Heart right ventricle (tissue), 16 donors: ENCODE results near the gene C1orf94. TPM values are rescaled to one million over a fixed set of nuclear protein-coding genes. Genes with fewer than 3 reads are reported as not detected.

Experiments
- ATAC-seq, 8 donors: fragments of 200-7000 bp; cut with Tn5 transposase; one replicate each; pipeline ENCODE4 v1.9.1; 2020; ENCODE audit warnings: mild to moderate bottlenecking in 8 of 8, moderate library complexity in 8 of 8, moderate number of reproducible peaks in 1 of 8
- DNase-seq, 2 donors: peaks; one replicate each; pipeline ENCODE4 v3.0.0-alpha.2; 2020
- H3K27ac ChIP-seq, 10 donors: fragments of 200-600 bp; sonication (generic) in 2 of 10; one replicate each; pipeline versions ENCODE4 v1.5.0 to v1.8.0; 2020 to 2022; ENCODE audit warnings: mild to moderate bottlenecking in 3 of 10
- H3K27me3 ChIP-seq, 7 donors: fragments of 200-600 bp; one replicate each; pipeline ENCODE4 v1.8.0; 2021 to 2022; ENCODE audit warnings: mild to moderate bottlenecking in 2 of 7
- H3K36me3 ChIP-seq, 9 donors: fragments of 200-600 bp; sonication (generic) in 1 of 9; one replicate each; pipeline versions ENCODE4 v1.5.0 to v1.8.0; 2020 to 2022; ENCODE audit warnings: mild to moderate bottlenecking in 2 of 9
- H3K4me1 ChIP-seq, 9 donors: fragments of 200-600 bp; sonication (generic) in 1 of 9; one replicate each; pipeline versions ENCODE4 v1.5.0 to v1.8.0; 2020 to 2022; ENCODE audit warnings: mild to moderate bottlenecking in 4 of 9
- H3K4me3 ChIP-seq, 10 donors: fragments of 200-600 bp; sonication (generic) in 2 of 10; one replicate each; pipeline versions ENCODE4 v1.5.0 to v1.8.0; 2020 to 2022; ENCODE audit warnings: mild to moderate bottlenecking in 7 of 10, moderate library complexity in 2 of 10
- H3K9me3 ChIP-seq, 11 donors: fragments of 200-600 bp in 10 of 11; sonication (generic) in 2 of 11; one replicate each; pipeline versions ENCODE4 v1.5.0 to v1.8.0; 2013 to 2022; ENCODE audit warnings: mild to moderate bottlenecking in 2 of 11, control low read depth in 1 of 11, moderate library complexity in 1 of 11
- WGBS, 2 donors: extraction: QIAGEN DNeasy Blood & Tissue Kit; methylation state at CpG; one replicate each; pipeline ENCODE4 v1.1.7; 2013; ENCODE audit warnings: inconsistent platforms in 1 of 2; 5-methylcytosine and 5-hydroxymethylcytosine counted together
- intact Hi-C, 10 donors: fragments of 100-400 bp; cut with DNase I; formaldehyde crosslinking; loops; one replicate each; pipeline versions ENCODE4 v1.11.1 to v1.14.2; 2022
- polyA plus RNA-seq, 2 donors: library from polyadenylated mRNA; stranded (reverse); fragments of 200-250 nt; gene quantifications; one replicate each; pipeline ENCODE4 v1.2.3, GENCODE V29; 2013
- total RNA-seq, 10 donors: library from RNA; stranded (reverse); fragmentation: NEBNext Ultra II Directional in 3 of 10; extraction: Animal tissue kit (Norgen Biotek cat#: 25700) in 3 of 10; gene quantifications; one replicate each; pipeline versions ENCODE4 v1.2.1 to v1.2.4, GENCODE V29; 2021 to 2023
- TF ChIP-seq, protein P1 (sequence below), 9 donors: fragments of 200-600 bp; sonication (generic) in 2 of 9; IDR thresholded peaks; one replicate each; pipeline versions ENCODE4 v1.5.0 to v1.8.0; 2021 to 2022; ENCODE audit warnings: antibody characterized with exemption in 9 of 9, mild to moderate bottlenecking in 5 of 9, moderate library complexity in 1 of 9
- donor health status: Arrhythmogenic right ventricular cardiomyopathy.
- donor health status: ischemic (EF 13 %, LVEDD 7.1; RV severe dilation, severe dysfunction).
- donor health status: healthy with polysubstance abuse.
- donor health status: DM: no; HTN: yes; CAD: no.
- donor health status: DM: no; HTN: no; CAD: no.
- donor health status: ischemic (EF 25% LVEDD 6.9; RV normal size, moderate dysfunction).
- donor health status: ischemic (EF 25% LVEDD 5.7; RV mildly dilated, moderate dysfunction).
- donor health status: healthy.
- donor health status: DM: yes; HTN: yes; CAD: no.
- donor health status: Ischemic cardiomyopathy.
- donor health status: ischemic (EF 35%, LVEDD 5.7; RV mildly dilated, moderate dysfunction).
- donor health status: nonischemic (EF 11% LVEDD 7.7; RV severe dilation, severe dysfunction).
- donor health status: DM: yes; HTN: yes; CAD: no.
- donor health status: PGD.
- donor health status: ischemic (EF 29% LVEDD 5.4; RV normal size, mild dysfunction).
- donor health status: nonischemic (EF 23%, LVEDD 6.1; RV moderate dilation, normal function).

C1orf94 gene
- total and polyA plus RNA-seq, 12 donors = 0.01 to 0.11 TPM; not detected in 10

DNA sequence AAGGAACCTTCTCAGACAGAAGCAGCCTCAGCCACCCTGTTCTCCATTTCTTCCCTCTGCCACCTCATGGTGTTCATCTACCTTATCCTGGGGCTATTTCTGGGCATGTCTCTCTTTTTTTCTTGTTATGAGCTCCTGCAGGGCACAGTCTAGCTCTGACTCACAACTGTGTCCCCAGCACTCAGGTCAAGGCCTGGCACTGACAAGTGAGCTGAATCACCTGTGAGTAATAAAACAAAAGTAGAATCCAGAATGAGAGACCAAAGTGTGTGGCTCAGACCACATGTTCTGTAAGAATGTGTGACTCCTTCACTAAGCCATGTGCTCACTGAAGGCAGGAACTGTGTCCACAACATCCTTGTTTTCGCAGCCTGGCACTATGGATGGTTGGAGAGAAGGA is 23.2 kb downstream of the C1orf94 start:
- DNase-seq (no peak), ATAC-seq (no peak)
- Histone ChIP-seq H3K9me3 (no peaks in the 10 kb centered on the region), H3K4me3 (no peak overlapping the region), H3K36me3 (no peaks in the 10 kb centered on the region), H3K4me1 (no peaks in the 10 kb centered on the region), H3K27me3 (peaks cover 0 to 18% (median 0%) of the 10 kb centered on the region in 7 donors), H3K27ac (no peak overlapping the region)
- intact Hi-C loops = no loop called here
- TF ChIP-seq, protein P1, sequence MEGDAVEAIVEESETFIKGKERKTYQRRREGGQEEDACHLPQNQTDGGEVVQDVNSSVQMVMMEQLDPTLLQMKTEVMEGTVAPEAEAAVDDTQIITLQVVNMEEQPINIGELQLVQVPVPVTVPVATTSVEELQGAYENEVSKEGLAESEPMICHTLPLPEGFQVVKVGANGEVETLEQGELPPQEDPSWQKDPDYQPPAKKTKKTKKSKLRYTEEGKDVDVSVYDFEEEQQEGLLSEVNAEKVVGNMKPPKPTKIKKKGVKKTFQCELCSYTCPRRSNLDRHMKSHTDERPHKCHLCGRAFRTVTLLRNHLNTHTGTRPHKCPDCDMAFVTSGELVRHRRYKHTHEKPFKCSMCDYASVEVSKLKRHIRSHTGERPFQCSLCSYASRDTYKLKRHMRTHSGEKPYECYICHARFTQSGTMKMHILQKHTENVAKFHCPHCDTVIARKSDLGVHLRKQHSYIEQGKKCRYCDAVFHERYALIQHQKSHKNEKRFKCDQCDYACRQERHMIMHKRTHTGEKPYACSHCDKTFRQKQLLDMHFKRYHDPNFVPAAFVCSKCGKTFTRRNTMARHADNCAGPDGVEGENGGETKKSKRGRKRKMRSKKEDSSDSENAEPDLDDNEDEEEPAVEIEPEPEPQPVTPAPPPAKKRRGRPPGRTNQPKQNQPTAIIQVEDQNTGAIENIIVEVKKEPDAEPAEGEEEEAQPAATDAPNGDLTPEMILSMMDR (IDR thresholded peaks at IDR 0.05) = no peak
- WGBS, 2 donors = 89 to 91% methylated on average over 1 of the region's 1 CpG

DNA sequence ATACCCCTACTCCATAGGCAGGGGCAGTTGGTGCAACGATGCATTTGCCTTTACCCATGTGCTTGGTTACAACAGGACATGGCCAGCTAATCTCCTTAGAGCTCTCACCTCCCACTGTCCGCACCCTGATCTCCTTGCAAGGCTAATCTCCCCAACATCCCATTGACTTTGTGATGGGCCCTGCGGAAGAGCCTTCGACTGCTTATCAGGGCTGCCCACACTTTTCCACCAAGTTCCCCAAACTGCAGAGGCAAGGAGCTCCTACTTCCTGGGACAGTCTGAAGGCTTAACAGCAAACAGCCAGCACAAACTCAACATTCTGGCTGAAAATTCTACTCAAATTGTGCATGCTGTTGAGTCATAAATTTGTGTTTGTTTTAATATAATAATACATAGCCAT is 36.0 kb downstream of the C1orf94 start:
- Histone ChIP-seq H3K4me3 (no peak overlapping the region), H3K27me3 (peaks cover 0 to 65% (median 33%) of the 10 kb centered on the region in 7 donors), H3K4me1 (no peaks in the 10 kb centered on the region), H3K27ac (no peak overlapping the region), H3K36me3 (no peaks in the 10 kb centered on the region), H3K9me3 (no peaks in the 10 kb centered on the region)
- intact Hi-C loops = no loop called here
- WGBS, 2 donors = 57 to 79% methylated on average over 4 of the region's 4 CpGs
- DNase-seq = no peak
- ATAC-seq = no peak
- TF ChIP-seq, protein P1 (IDR thresholded peaks at IDR 0.05) = no peak

DNA sequence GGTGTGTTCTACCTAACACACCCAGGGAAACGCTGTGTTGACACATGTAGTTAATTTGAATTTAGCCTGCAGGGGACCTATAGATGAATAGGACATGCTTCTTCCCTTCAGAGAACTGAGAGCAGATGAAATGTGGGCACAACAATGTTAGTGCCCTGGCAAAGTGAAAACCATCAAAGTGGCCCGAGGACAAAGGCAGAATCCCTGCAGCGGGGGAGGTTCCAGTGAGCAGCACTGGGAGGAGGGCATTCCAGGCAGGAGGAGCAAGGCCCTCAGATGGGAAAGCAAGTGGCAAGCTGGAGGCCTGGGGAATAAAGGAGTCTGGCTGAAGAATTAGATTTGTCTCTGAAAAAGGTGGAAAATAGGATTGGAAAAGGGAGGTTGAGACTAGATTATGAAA is 37.2 kb downstream of the C1orf94 start:
- intact Hi-C loops = no loop called here
- WGBS, 2 donors = 39 to 40% methylated on average over 3 of the region's 3 CpGs
- H3K27ac ChIP-seq = no peak overlapping the region
- peaks cover 0 to 65% (median 31%) of the 10 kb centered on the region in 7 donors for H3K27me3 ChIP-seq
- H3K9me3 ChIP-seq = no peaks in the 10 kb centered on the region
- no peak for ATAC-seq
- TF ChIP-seq, protein P1 (IDR thresholded peaks at IDR 0.05) = no peak
- no peak overlapping the region for H3K4me3 ChIP-seq
- DNase-seq = no peak
- H3K4me1 ChIP-seq = no peaks in the 10 kb centered on the region
- no peaks in the 10 kb centered on the region for H3K36me3 ChIP-seq

DNA sequence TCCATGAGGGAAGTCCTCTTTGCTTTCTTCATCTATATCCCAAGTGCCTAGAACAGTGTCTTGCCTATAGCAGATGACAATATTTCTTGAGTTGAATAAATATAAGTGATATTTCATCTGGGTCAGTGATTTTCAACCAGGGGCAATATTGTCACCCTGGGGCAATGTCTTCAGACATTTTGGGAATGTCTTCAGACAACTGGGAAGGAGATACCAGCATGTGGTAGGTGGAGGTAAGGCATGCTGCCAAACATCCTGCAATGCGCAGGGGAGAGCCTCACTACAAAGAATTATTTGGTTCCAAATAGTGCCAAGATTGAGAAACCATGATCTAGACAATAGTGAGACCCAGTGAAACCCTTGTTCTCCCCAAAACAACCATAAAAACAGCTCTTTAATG is 54.7 kb downstream of the C1orf94 start:
- no peak overlapping the region for H3K27ac ChIP-seq
- no peak overlapping the region for H3K4me3 ChIP-seq
- intact Hi-C loops = no loop called here
- DNase-seq = no peak
- H3K27me3 ChIP-seq = peaks cover 0 to 33% (median 8%) of the 10 kb centered on the region in 7 donors
- no peaks in the 10 kb centered on the region for H3K36me3 ChIP-seq
- no peaks in the 10 kb centered on the region for H3K4me1 ChIP-seq
- ATAC-seq = no peak
- TF ChIP-seq, protein P1 (IDR thresholded peaks at IDR 0.05) = no peak
- 82 to 85% methylated on average over 1 of the region's 1 CpG for WGBS, 2 donors
- peaks cover 0 to 6% (median 0%) of the 10 kb centered on the region in 11 donors for H3K9me3 ChIP-seq
